ENCODE data around the gene THAP7.
A peak's percentile ranks its signal among the peaks of the same experiment; 100 is the strongest.
"Not testable (repeated sequence)": the region's sequence is repeated elsewhere in the genome, so short reads cannot be mapped to it uniquely, and the experiment has no call there.

Gene THAP7

DNA sequence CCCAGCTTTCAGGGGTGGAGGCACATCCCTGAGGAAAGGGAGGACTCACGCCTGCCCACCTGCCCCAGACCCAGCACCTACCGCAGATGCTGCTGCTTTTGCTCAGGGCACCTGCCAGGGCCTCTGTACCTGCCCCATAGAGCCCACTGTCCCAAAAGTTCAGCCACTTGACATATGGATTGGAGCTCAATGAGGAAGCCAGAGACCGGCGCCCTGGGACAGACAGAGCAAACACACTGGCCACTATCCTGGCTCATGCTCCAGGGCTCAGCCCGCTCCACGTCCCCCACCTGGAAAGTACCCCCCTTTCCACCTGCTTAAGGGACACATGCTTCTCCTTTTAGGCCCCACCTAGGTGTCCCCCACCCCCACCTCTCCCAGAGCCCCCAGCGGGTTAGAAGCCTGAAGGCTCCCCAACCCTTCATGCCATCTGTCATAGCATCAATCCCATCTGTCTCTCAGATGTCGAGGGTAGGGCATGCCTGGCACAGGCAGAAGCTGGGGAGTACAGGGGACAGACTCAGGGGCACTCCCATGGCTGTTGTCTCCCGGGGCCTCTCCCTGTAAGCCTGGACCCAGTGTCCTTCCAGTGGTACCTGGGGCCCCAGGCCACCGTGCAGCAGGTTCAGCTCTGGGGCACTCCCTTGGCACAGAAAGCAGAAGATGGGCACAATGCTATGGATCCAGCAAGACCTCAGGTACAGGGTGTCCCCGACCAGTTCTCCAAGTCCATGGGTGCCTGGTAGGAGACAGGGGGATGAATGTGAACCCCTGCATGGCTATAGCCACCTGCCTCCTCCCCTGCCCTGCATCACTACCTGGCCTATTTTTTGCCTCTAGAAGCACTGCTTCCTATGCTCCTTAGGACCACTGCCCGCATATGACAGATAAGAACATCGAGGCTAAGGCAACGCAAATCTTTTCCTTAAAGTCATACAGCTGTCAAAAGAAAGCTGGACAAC is 10.8 kb upstream of the THAP7 start:
- DNase-seq = no peak

DNA sequence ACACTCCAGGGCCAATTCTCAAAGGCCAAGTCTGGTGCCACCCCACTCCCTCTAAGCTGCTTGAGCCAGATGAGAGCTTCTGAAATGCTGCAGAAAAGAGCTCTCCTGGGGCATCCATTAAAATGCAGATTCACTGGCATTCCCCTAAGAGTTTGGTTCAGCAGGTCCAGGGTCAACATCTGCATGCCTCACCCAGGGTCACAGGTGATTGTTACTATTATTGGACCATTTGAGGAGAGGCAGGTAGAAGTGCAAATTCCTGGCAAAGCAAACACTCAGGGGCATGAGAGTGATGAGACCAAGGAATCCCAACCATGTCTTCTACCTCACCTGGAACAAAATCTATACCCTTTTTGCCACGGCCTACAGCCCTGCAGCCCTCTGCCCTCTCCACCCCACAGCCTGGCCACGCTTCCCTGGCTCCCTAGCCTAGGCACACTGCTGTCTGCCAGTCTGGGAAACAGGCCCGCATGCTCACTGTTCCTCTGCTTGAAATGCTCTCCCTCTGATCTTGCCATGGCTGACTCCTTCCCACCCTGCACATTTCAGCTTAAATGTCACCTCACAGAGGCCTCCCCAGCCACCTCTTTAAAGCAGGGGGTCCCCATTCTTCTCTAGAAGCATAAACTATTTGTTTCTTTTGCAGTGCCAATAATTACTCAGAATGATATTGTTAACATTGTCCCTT is 8.7 kb upstream of the THAP7 start:
- no peak for DNase-seq

DNA sequence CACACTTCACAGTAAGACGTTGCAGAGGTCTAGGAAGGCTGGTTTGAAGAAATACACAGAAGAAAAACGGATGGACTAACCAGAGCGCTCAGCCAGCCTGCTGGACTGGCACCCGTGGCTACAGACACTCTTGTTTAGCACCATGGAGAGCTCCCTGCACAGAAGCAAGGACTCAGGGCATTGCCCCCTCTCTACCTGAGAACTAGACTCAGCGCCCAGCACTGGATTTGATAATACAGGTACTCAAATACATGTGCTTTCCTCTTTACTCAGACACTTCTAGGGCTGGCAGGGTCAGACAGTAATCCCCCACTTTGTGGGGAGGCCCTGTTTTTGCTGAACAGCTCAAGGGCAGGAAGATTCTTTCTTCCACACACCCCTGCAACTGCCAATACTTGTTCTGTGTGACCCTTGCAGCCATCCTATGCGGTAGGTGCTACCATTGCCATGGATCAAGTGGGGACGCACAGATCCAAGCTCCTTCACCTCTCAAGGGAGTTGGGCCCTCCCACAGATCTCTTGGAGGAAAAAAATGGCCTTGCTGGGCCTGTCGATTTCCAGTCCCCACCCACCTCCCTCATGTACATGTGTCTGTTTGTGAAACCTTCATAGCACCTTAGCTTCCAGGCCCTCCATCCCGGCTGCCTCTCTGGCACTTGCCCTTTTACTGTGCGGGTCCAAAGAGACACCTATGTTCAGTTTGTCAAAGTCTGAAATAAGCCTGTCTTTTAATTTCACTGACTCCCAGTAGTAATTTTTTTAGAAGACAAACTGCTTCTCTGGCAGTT is 7.9 kb upstream of the THAP7 start:
- no peak for DNase-seq

DNA sequence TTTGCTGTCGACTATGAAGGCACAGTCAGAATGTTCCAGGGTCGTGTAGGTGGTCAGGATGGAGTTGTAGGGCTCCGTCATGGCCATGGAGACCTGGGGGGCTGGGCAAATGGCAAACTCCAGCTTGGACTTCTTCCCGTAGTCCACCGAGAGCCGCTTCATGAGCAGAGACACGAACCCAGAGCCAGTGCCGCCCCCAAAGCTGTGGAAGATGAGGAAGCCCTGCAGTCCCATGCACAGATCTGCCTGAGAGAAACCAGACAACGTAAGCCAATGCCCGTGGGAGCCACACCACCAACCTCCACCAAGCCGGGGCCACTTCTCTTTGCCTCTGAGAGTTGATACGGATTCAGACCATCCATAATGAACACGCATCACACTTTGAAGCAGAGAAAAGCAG is 7.3 kb upstream of the THAP7 start:
- DNase-seq = not testable (repeated sequence)

DNA sequence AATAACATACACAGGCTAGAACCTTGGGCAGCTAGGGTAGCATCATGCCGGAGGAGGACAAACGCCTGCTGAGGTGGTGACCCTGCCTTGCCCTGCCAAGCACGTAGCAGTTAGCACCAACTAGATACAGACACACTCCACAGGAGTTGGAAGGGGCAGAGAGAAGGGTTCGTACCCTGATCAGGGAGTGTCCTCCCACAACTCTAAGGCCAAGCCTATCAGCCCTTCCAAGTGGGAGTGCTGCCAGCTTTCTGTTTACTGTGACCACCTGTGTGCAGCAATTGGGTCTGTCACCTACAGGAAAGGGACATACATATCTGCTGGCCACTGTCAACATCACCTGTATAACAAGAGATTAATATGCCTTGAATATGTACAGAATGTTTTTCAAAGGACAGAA is 1.9 kb upstream of the THAP7 start:
- no peak for DNase-seq

DNA sequence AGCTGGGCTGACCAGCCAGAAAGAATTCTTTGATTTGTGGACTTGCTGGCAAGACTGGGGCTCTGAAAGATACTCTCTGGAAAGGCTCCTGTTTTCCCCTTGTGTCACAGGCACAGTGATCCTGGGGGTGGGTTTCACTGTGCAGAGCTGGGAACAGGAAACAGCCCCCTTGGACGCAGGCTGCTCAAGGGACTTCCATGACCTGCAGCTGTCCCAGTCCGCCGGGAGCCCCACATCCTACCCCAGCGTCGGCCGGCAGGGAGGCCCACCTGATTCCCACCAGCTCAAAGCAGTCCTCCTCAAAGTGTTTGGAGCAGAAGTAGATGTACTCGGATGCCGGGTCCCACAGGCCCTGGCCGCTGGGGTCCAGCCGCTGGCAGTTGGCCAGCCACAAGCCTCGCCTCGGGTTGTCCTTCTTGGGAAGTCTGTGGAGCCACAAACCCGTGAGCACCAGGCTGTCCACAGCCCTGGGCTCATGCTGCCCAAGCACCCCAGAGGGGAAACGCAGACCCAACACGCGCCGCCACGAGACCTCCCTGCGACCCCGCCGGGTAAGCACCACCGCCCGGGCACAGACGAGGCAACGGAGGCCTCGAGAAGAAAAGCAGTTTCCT is 824 bp downstream of the THAP7 start:
- no peak for DNase-seq

DNA sequence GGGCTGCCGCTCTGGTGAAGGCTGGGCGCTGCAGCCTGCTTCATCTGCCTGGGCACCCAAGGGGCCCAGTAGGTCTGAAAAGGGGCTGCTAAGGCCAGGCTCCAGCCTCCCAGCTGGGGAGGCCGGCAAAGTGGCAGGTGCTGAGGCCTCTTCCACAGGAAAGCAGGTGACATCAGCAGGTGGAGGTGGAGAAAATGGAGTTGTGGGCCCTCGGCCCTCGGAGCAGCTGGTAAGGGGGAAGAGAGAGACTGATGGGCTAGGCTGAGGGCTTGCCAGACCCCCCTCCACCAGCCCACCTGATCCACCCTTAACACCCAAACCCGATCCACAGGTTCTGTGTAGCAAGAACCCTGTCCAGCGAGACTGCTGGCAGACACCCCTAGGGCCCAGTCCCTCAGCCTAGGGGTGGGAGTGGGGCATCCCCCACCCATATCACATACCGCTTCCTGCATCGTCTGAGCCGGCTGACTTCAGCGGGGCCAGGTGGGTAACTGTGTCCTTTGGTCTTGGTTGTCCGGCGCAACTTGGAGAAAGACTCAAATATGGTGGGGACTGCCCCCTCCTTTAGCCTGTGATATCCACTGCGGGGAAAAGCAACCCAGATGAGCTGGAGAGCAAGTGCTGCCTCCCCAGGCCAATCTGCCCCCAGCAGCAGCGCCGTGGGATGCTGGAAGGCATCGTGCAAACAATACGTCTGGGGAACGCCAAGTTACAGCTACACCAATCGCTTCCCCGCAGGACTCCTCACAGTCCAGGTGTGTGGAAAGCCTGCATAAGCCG is 1.5 kb downstream of the THAP7 start:
- DNase-seq = peak; percentile 23

DNA sequence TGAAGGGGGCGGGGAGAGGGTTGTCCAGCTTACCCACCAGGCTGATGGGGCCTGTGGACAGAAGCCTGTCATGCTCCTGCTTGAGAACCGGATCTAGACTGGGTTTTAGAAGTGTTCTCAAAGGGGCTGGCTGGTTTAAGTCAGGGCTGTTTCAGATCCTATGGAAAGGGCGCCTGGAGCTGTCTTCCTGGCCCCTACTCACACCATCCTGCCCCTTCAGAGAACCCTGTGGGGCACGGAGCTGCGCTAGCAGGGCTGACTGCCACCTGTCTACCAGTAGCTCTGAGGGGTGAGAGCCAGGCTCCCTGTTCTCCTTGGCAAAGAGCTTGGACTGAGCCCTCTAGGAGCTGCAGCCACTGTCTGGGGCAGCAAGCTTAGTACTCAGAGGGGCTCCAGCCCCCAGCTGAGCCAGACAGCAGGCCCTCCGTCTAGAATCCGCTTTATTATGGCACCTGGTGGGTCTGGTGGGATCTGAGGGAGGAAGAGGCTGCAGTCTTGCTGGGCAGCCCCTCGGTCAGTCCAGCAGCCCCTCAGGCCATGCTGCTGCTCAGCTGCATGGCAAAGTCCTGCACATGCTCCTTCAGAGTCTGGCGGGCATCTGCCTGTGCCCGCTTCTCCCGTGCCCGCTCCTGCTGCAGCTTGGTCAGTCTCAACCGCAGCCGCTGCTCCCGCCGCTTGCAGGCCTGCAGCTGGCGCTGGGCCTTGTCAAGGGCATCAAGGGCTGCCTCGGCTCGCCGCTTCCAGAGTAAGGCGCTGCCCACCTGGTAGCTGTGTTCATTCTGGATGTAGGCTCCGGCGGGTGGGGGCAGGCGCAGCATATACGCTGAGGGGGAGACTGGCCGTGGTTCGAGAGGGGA is 2.3 kb downstream of the THAP7 start:
- DNase-seq = no peak

DNA sequence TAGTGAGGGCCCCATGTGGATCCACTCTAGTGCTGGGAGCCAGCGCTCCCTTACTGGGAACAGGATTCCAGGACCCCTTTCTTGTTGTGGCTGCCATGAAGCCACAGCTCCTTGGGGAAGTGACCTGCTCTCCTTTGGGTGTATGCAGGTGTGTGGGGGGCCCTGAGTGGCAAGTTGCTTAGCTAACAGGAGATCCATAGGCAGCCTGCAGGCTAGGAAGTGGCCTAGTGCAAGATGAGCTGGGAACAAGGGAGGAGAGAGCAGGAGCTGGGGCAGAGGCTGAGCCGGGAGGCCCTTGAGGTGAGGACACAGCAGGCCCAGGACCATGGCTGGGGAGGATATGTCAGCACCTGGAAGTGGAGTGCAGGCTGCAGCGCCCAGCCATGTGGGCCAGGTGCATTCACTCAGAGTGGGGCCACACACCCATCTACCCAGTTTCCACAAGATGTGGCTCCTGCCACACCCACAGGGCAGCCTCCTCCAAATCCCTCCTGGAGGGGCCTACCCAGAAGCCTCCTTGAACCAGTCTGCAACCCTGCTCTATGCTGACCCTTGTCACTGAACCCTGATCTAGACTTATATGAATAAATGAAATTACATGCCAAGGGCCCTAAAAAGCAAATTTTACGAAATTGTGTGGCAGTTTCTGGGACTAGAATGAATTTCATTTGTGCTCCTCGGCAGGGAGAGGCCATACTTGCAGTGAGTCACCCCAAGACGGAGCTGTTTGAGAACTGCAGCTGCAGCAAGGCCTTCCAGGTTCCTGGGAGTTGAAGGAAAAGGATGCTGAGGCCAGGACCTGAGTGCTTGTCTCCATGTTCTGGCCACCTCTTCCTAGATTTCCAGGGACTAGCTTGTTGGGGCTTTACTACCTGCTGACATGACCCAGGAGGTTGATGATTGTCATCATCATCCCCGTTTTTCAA is 3.2 kb downstream of the THAP7 start:
- DNase-seq = no peak

DNA sequence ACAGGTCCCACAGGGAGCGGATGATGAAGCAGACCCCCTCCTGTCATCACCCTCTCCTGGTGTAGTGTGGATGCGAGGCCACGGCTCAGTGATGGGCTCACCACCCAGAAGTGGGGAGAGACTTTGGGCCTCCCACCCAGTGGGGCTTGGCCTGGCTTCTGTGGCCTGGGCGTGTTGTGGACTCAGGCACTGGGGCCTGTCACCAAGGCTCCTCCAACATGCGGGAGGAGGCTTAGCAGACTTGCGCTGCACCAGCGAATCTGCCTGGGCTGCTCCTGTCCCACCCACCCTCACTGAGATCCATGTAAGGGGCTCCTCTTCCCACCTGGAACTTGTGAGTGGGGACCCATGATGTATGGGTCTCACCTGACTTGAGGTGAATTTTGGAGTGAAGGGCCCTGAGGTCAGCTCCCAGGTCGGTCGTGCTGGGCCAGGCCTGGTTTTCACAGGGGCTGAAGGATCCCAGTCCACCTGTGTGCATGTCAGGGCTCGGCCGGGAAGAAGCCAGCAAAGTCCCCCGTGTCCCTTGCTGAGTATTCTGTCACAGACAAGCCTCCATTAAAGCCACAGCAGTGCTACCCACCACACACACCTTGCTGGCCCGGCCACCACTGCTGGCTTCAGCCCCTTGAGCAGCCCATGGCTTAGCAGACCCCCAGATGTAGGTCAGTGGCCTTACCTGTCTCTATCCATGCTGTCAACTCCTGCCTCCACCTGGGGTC is 4.2 kb downstream of the THAP7 start:
- DNase-seq = no peak

DNA sequence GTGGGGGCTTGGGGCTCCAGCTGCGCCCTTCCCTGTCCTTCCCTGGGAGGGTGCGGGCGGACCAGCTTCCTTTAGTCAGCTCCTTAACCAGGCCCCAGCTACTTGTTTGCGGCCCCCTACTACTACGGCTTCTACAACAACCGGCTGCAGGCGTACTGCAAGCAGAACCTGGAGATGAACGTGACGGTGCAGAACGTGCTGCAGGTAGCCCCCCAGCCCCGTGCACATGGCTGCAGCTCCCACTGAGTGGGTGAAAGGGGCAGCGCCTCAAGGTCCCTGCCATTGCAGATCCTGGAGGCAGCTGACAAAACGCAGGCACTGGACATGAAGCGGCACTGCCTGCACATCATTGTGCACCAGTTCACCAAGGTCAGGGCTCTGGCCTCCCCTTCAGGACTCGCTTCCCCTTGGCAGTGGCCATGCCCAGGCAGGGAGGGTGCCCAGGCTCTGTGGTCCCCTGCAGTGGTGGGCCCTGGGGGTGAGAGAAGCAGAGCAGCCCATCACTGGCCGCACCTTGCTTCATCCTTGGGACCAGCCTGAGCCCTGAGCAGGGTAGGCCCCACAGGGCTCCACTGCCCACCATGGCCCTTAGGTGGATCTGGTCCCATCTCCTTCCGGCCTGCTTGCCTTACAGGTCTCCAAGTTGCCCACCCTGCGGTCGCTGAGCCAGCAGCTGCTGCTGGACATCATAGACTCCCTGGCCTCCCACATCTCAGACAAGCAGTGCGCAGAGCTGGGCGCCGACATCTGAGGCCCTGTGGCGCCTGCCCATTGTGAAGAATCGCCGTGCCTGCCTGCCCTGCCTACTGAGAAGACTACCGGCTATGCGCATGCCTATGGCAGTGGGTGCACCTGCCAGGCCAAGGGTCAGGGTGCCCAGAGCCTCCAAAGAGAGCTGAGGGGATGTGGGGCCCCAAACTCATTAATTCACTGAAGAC is 5.1 kb downstream of the THAP7 start:
- no peak for DNase-seq

DNA sequence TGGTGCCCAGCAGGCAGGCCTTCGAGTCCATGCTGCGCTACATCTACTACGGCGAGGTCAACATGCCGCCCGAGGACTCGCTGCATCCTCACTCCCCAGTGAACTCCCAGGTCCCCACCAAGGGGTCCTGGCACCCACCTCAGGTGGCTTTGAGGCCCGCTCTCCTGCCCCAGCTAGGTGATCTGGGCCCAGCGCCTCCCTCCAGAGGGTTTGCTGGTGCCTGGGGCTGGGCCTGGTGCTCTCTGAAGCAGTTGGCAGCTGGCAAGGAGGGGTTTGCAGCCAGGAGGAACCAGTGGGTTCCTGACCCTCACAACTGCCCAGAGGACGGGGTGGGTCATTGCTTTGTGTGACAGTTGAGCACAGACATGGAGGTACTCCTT is 5.9 kb downstream of the THAP7 start:
- no peak for DNase-seq

DNA sequence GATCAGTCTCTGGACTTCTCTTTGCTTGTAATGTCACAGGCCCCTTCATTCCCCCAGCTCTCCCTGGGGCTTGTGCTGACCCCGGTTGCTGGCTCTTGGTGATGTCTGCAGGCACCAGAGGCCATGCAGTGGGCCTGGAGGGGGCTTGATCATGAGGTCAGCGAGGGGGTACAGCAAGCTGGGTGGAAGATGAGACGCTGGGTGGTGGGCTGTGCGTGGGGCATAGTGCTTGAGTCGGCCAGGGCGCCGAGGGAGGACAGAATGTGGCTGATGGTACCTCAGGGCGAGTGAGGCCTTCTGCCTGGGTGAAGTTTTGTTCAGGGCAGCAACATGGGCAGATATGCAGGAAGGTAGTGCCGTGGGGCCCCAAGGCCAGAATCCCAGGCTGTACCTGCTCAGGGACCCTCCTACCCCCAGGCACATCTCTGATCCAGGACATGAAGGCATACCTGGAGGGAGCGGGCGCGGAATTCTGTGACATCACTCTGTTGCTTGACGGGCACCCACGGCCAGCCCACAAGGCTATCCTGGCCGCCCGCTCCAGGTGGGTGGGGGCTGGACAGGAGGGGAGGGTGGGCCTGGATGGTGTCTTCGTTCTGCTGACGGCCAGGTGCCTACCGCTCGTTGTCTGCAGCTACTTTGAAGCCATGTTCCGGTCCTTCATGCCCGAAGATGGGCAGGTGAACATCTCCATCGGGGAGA is 6.4 kb downstream of the THAP7 start:
- no peak for DNase-seq

DNA sequence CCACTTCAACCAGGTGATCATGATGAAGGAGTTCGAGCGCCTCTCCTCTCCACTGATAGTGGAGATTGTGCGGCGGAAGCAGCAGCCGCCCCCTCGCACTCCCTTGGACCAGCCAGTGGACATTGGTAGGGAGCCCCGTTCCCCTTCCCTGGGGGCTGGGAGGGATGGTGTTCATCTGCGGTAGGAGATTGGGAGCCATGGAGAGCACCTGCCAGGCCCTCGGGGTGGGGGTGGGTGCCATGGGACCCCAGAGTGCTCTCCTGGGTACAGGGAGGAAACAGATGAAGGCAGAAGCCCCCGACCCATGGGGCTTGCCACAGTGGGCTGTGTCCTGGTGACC is 7.0 kb downstream of the THAP7 start:
- no peak for DNase-seq

DNA sequence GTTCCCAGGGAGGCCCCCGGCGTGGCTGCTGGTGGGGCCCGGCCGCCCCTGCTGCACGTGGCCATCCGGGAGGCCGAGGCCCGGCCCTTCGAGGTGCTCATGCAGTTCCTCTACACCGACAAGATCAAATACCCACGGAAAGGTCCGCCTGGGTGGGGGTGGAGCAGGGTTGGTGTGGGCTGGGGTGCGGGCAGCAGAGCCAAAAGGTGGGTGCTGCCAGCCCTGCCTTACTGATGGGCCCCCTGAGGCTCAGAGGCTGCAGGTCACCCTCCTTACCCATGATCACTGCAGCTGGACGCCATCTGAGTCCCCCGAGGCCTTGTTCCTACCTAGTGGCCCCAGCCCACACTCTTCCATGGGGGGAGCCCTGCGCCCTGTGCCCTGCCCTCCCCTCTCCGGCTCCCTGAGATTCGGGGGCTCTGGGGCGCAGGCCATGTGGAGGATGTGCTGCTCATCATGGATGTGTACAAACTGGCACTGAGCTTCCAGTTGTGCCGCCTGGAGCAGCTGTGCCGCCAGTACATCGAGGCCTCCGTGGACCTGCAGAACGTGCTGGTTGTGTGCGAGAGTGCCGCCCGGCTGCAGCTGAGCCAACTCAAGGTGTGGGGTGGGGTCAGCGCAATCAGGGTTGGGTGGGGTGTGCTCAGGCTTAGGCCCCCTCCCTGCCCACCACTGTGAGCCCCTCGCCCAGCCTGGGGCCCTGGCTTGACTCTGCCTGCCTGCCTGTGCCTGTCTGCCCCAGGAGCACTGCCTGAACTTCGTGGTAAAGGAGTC is 7.6 kb downstream of the THAP7 start:
- no peak for DNase-seq

DNA sequence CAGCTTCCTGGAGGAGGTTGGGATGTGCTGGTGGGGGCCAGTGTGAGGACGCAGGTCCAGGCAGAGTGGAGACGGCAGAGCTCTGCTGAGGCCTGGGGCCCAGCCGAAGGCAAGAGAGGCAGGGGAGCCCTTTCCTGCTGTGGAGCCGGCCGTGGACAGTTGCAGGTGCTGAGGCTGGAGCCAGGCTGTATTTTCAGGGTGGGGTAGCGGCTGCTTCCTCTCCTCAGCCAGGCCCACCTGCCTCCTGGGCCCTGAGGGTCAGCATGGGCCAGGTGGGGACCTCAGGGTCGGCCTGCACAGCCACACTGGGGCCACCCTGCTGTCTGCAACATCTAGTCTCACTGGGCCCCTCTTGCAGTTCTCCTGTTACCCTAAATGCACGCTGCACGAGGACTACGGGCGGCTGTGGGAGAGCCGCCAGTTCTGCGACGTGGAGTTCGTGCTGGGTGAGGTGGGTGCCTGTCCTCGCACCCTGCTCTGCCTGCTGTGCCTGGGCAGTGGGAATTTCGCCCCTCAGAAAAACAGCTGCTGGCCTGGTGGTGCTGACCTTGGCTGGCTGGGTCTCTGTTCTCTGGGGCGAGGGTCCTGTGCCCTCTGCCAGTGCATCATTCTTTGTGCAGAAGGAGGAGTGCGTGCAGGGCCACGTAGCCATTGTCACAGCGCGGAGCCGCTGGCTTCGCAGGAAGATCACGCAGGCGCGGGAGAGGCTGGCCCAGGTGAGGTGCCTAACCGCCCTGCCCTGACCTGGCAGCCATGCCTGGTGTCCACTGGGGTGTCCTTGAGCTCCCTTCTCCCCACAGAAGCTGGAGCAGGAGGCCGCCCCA is 8.4 kb downstream of the THAP7 start:
- DNase-seq = no peak

Measured in NCI-H2107 (cell line).